Stomach (tissue), 19 donors: ENCODE results near the gene ACAA1. TPM values are rescaled to one million over a fixed set of nuclear protein-coding genes. Genes with fewer than 3 reads are reported as not detected.

Source experiments
- DNase-seq, 2 donors: peaks; one replicate each; pipeline versions ENCODE4 v3.0.0 to v3.0.0-alpha.2; 2013 to 2019
- H3K27ac ChIP-seq, 5 donors: fragments of 200-600 bp in 4 of 5; sonication (generic) in 4 of 5; one replicate each; pipeline ENCODE4 v1.5.1; 2013 to 2019; ENCODE audit warnings: mild to moderate bottlenecking in 1 of 5, moderate library complexity in 1 of 5
- H3K27me3 ChIP-seq, 3 donors: fragments of 200-600 bp; sonication (generic); one replicate each; pipeline ENCODE4 v1.5.1; 2017 to 2019; ENCODE audit warnings: mixed run types in 1 of 3
- H3K36me3 ChIP-seq, 4 donors: fragments of 200-600 bp; sonication (generic); 1 replicate in 3 of 4; 2 replicates in 1 of 4; pipeline ENCODE4 v1.5.1; 2016 to 2019
- H3K4me1 ChIP-seq, 4 donors: fragments of 200-600 bp; sonication (generic); one replicate each; pipeline ENCODE4 v1.5.1; 2016 to 2019
- H3K4me3 ChIP-seq, 4 donors: fragments of 200-600 bp; sonication (generic) in 3 of 4; one replicate each; pipeline ENCODE4 v1.5.1; 2016 to 2019; ENCODE audit warnings: mild to moderate bottlenecking in 1 of 4
- H3K9me3 ChIP-seq, 4 donors: fragments of 200-600 bp; sonication (generic); one replicate each; pipeline ENCODE4 v1.5.1; 2016 to 2019
- EP300 ChIP-seq: sonication (generic); formaldehyde crosslinking; IDR thresholded peaks from one replicate; pipeline ENCODE4 v1.6.1; 2017; ENCODE audit warnings: antibody characterized with exemption
- POLR2A ChIP-seq, 4 donors: fragments of 450-650 bp; IDR thresholded peaks; one replicate each; pipeline ENCODE4 v1.6.1; 2016; ENCODE audit warnings: antibody characterized with exemption in 4 of 4, control low read depth in 2 of 4, mild to moderate bottlenecking in 1 of 4, moderate library complexity in 1 of 4
- POLR2AphosphoS5 ChIP-seq, 3 donors: sonication (generic); formaldehyde crosslinking; IDR thresholded peaks; one replicate each; pipeline ENCODE4 v1.6.1; 2016; ENCODE audit warnings: antibody characterized with exemption in 3 of 3
- WGBS, 5 donors: extraction: QIAGEN DNeasy Blood & Tissue Kit in 3 of 5; methylation state at CpG; one replicate each; pipeline versions ENCODE4 v1.1.5 to v1.1.7; 2013 to 2018; 5-methylcytosine and 5-hydroxymethylcytosine counted together
- intact Hi-C: fragments of 100-400 bp; cut with DNase I; formaldehyde crosslinking; loops from one replicate; pipeline ENCODE4 v1.15.1; 2023; ENCODE audit warnings: low total_unique reads
- long read RNA-seq, 10 donors: transcript quantifications; one replicate each; lab custom pipeline, GENCODE V29; 2026
- polyA plus RNA-seq, 3 donors: library from polyadenylated mRNA; stranded (reverse); fragments of 200-250 nt; gene quantifications; one replicate each; pipeline ENCODE4 v1.2.3, GENCODE V29; 2013
- total RNA-seq, 5 donors: library from RNA; depleted of rRNA; stranded (reverse); fragments of >200 nt; gene quantifications; one replicate each; pipeline versions ENCODE4 v1.1.0 to v1.2.3, GENCODE V29; 2014 to 2016
- TF ChIP-seq, protein P1 (sequence below), 7 experiments: fragments of 450-650 bp in 4 of 7; fragments of 200-600 bp in 3 of 7; sonication (generic) in 3 of 7; IDR thresholded peaks; one replicate each; pipeline ENCODE4 v1.5.1; 2016 to 2019; ENCODE audit warnings: antibody characterized with exemption in 7 of 7, control low read depth in 2 of 7, mild to moderate bottlenecking in 1 of 7
- donor health status: healthy with polysubstance abuse.
- donor health status: Bipolar disorder and iron deficiency.
- donor health status: healthy.

Gene ACAA1, protein sequence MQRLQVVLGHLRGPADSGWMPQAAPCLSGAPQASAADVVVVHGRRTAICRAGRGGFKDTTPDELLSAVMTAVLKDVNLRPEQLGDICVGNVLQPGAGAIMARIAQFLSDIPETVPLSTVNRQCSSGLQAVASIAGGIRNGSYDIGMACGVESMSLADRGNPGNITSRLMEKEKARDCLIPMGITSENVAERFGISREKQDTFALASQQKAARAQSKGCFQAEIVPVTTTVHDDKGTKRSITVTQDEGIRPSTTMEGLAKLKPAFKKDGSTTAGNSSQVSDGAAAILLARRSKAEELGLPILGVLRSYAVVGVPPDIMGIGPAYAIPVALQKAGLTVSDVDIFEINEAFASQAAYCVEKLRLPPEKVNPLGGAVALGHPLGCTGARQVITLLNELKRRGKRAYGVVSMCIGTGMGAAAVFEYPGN
- 100 to 1,000 TPM in 2 of 5 donors, 10 to 100 TPM in 3; 44.2 to 249 (median 80.4) TPM for total RNA-seq
- 10 to 100 TPM; 60.9 to 79.1 (median 72.2) TPM for polyA plus RNA-seq
- long read RNA-seq, donor 1, transcript ACAA1-202 (12 exons, 1,785 nt) = major isoform, 6 of 7 reads
- long read RNA-seq, donor 1, partial matches to known transcripts = 0 of 7 reads
- long read RNA-seq, donor 1, other reads (novel, unspliced or antisense) = 0 of 7 reads
- long read RNA-seq, donor 2, transcript ACAA1-202 (12 exons, 1,785 nt) = major isoform, 8 of 13 reads
- long read RNA-seq, donor 2, partial matches to known transcripts = 0 of 13 reads
- long read RNA-seq, donor 2, other reads (novel, unspliced or antisense) = 0 of 13 reads
- long read RNA-seq, donor 3, transcript ACAA1-202 (12 exons, 1,785 nt) = major isoform, 7 of 8 reads
- long read RNA-seq, donor 3, partial matches to known transcripts = 0 of 8 reads
- long read RNA-seq, donor 3, other reads (novel, unspliced or antisense) = 0 of 8 reads
- long read RNA-seq, donor 4, partial matches to known transcripts = 0 of 3 reads
- long read RNA-seq, donor 4, other reads (novel, unspliced or antisense) = 0 of 3 reads
- long read RNA-seq, donor 5, transcript ACAA1-202 (12 exons, 1,785 nt) = major isoform, 6 of 8 reads
- long read RNA-seq, donor 5, partial matches to known transcripts = 0 of 8 reads
- long read RNA-seq, donor 5, other reads (novel, unspliced or antisense) = 0 of 8 reads
- long read RNA-seq, donor 6 = 0 reads
- long read RNA-seq, donor 7, transcript ACAA1-202 (12 exons, 1,785 nt) = major isoform, 9 of 10 reads
- long read RNA-seq, donor 7, partial matches to known transcripts = 0 of 10 reads
- long read RNA-seq, donor 7, other reads (novel, unspliced or antisense) = 0 of 10 reads
- long read RNA-seq, donor 8, transcript ACAA1-202 (12 exons, 1,785 nt) = major isoform, 8 of 9 reads
- long read RNA-seq, donor 8, partial matches to known transcripts = 0 of 9 reads
- long read RNA-seq, donor 8, other reads (novel, unspliced or antisense) = 0 of 9 reads
- long read RNA-seq, donor 9, transcript ACAA1-202 (12 exons, 1,785 nt) = major isoform, 6 of 8 reads
- long read RNA-seq, donor 9, partial matches to known transcripts = 0 of 8 reads
- long read RNA-seq, donor 9, other reads (novel, unspliced or antisense) = 0 of 8 reads
- long read RNA-seq, donor 10, partial matches to known transcripts = 0 of 7 reads
- long read RNA-seq, donor 10, other reads (novel, unspliced or antisense) = 0 of 7 reads

DNA sequence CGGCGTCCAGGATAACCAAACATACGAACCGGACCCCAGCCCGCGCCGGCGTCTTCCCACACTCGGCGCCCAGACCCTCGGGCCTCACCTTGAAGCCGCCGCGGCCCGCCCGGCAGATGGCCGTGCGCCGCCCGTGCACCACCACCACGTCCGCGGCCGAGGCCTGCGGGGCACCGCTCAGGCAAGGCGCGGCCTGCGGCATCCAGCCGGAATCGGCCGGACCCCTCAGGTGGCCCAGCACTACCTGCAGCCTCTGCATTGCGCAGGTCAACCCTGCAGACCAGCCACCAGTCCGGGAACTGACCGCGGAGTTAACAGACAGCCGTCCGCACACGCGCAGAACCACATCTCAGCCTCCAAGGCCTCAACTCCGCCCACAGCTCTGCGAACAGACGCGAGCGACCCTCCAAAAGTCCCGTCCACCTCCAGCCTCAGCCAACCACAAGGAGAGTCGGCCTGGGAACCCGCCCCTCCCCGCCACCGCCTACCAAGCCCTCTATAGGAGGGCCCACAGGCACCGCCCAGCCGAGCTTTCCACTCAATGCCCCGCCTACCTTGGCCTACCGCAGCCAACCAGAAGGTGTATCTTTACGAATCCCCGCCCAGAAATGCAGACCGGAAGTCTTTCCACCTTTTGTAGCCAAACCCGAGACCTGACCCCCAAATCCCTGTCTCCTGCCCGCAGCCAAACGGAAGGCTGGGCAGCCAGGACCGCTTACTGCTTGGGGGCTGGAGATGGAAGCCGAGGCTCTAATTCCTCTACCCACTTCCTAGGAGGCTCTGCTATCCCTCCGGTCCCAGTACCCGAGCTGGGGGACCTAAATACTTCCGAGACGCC, at the start of gene ACAA1:
Gene ACAA1, minus strand, starts transcription at position 351 of the 838 bp plus-strand sequence. Its CDS starts 92 bp downstream, at position 259.
- peaks cover 51 to 75% (median 67%) of the 10 kb centered on the region in 4 donors for H3K4me1 ChIP-seq
- peak within 1 kb of the TSS; percentile 91 to 99 (median 92) for H3K27ac ChIP-seq
- H3K4me3 ChIP-seq = peak within 1 kb of the TSS; percentile 77 to 99 (median 95)
- no peaks in the 10 kb centered on the region for H3K9me3 ChIP-seq
- intact Hi-C loops = no loop called here
- WGBS, 5 donors = 0% methylated on average over 16 to 66 of the region's 66 CpGs
- peaks cover 20 to 48% (median 43%) of the 10 kb centered on the region in 4 donors for H3K36me3 ChIP-seq
- no peaks in the 10 kb centered on the region for H3K27me3 ChIP-seq
- DNase-seq = peak; percentile 100
- TF ChIP-seq, protein P1, sequence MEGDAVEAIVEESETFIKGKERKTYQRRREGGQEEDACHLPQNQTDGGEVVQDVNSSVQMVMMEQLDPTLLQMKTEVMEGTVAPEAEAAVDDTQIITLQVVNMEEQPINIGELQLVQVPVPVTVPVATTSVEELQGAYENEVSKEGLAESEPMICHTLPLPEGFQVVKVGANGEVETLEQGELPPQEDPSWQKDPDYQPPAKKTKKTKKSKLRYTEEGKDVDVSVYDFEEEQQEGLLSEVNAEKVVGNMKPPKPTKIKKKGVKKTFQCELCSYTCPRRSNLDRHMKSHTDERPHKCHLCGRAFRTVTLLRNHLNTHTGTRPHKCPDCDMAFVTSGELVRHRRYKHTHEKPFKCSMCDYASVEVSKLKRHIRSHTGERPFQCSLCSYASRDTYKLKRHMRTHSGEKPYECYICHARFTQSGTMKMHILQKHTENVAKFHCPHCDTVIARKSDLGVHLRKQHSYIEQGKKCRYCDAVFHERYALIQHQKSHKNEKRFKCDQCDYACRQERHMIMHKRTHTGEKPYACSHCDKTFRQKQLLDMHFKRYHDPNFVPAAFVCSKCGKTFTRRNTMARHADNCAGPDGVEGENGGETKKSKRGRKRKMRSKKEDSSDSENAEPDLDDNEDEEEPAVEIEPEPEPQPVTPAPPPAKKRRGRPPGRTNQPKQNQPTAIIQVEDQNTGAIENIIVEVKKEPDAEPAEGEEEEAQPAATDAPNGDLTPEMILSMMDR (IDR thresholded peaks at IDR 0.05) = no peak
- TF ChIP-seq POLR2AphosphoS5 (IDR thresholded peaks at IDR 0.05) = peak; percentile 75 to 95 (median 88)
- peak in 2 of 4 donors; percentile 27 to 77 for TF ChIP-seq POLR2A (IDR thresholded peaks at IDR 0.05)
- TF ChIP-seq EP300 = no peak

DNA sequence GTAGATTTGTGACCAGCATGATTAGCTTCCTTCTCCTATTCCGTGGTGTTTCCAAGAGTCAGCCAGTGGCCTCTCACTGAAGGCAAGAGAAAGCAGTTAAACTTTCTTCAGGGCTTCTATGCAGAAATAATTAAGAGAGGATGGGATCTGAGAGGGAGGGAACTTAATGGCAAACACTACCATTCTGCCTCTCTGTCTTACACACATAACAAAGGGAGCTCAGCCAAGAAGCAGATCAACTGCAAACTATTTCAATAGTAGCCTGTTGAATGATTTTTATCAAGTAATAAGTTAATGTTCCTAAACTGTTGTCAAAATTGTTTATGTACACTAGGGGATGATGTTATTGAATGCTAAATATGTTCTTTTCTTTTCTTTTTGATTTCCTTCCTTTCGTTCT, 40.3 kb upstream of the ACAA1 start:
- 41 to 57% (median 49%) methylated on average over 2 of the region's 2 CpGs for WGBS, 5 donors
- Histone ChIP-seq H3K4me3 (no peak overlapping the region), H3K27ac (no peak overlapping the region), H3K9me3 (no peaks in the 10 kb centered on the region), H3K36me3 (peaks cover 0 to 6% (median 2%) of the 10 kb centered on the region in 4 donors), H3K27me3 (no peaks in the 10 kb centered on the region), H3K4me1 (peaks cover 0 to 53% (median 24%) of the 10 kb centered on the region in 4 donors)
- intact Hi-C loops = no loop called here
- no peak for TF ChIP-seq POLR2A (IDR thresholded peaks at IDR 0.05)
- TF ChIP-seq, protein P1 (IDR thresholded peaks at IDR 0.05) = no peak
- TF ChIP-seq EP300 = no peak
- no peak for TF ChIP-seq POLR2AphosphoS5 (IDR thresholded peaks at IDR 0.05)
- no peak for DNase-seq

DNA sequence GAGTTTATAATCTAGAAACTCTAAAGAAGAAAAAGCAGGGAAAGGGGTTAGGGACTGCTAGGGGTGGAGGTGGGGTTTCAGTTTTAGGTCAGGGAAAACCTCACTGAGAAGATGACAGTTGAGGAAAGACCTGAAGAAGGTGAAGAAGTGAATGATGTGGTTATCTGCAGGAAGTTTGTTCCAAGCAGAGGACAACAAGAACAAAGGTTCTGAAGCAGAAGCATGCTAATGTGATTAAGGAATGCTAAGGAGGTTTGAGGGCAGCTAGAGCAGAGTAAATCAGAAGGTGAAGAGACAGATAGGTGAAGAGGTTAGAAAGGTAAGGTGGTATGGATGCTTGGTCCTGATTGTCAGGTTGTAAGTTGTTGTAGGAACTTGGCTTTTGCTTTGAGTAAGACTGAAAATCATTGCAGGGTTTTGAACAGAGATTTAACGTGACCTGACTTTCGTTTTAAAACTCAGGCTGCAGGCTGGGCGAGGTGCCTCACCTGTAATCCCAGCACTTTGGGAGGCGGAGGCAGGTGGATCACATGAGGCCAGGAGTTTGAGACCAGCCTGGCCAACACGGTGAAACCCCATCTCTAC, 37.0 kb upstream of the ACAA1 start:
- 70 to 84% (median 79%) methylated on average over 5 of the region's 5 CpGs for WGBS, 5 donors
- Histone ChIP-seq H3K4me1 (peaks cover 0 to 71% (median 26%) of the 10 kb centered on the region in 4 donors), H3K36me3 (peaks cover 0 to 6% (median under 1%) of the 10 kb centered on the region in 4 donors), H3K27me3 (no peaks in the 10 kb centered on the region), H3K27ac (no peak overlapping the region), H3K9me3 (no peaks in the 10 kb centered on the region), H3K4me3 (no peak overlapping the region)
- intact Hi-C loops = no loop called here
- TF ChIP-seq, protein P1 (IDR thresholded peaks at IDR 0.05) = no peak
- no peak for TF ChIP-seq POLR2AphosphoS5 (IDR thresholded peaks at IDR 0.05)
- TF ChIP-seq EP300 = no peak
- no peak for TF ChIP-seq POLR2A (IDR thresholded peaks at IDR 0.05)
- no peak for DNase-seq
